HEK293 (cell line): ENCODE measurements around the gene SLC5A4.
A peak's percentile ranks its signal among the peaks of the same experiment; 100 is the strongest.
"Not testable (repeated sequence)": the region's sequence is repeated elsewhere in the genome, so short reads cannot be mapped to it uniquely, and the experiment has no call there.

Experiments
- CTCF ChIA-PET: fragments of 350-600 bp; formaldehyde crosslinking; extraction: SDS; loops from one replicate; lab custom pipeline; 2021; ENCODE audit warnings: antibody characterized with exemption; lab: Yijun Ruan, JAX
- POLR2A ChIA-PET: fragments of 300-600 bp; formaldehyde crosslinking; extraction: SDS; loops from one replicate; lab custom pipeline; 2020; ENCODE audit warnings: antibody characterized with exemption, inconsistent platforms; lab: Yijun Ruan, JAX
- H3K27ac ChIP-seq: fragments of 200-500 bp; sonication (Bioruptor generic); 2 replicates; pipeline ENCODE4 v1.5.1; 2014; ENCODE audit warnings: low read depth, low read length, control low read depth, inconsistent platforms; ENCODE audit errors: extremely low read depth
- H3K36me3 ChIP-seq, 2 experiments: fragments of 200-500 bp in 1 of 2; sonication (Bioruptor generic) in 1 of 2; 1 replicate in 1 of 2; 2 replicates in 1 of 2; pipeline ENCODE4 v1.5.1; 2014 to 2017; ENCODE audit warnings: inconsistent platforms in 2 of 2, low read length in 2 of 2; ENCODE audit not compliant: control insufficient read depth in 2 of 2, insufficient read depth in 1 of 2
- H3K4me1 ChIP-seq: fragments of 200-500 bp; sonication (Bioruptor generic); 2 replicates; pipeline ENCODE4 v1.5.1; 2014; ENCODE audit warnings: mild to moderate bottlenecking, low read length, inconsistent platforms; ENCODE audit not compliant: control insufficient read depth, insufficient read depth
- H3K4me3 ChIP-seq: 2 replicates; pipeline ENCODE4 v1.5.1; 2011; ENCODE audit warnings: low read depth, mild to moderate bottlenecking, control low read depth, low read length, moderate library complexity
- H3K9me3 ChIP-seq: fragments of 200-500 bp; sonication (Bioruptor generic); 2 replicates; pipeline ENCODE4 v1.5.1; 2014; ENCODE audit warnings: low read depth, low read length, inconsistent platforms; ENCODE audit not compliant: control insufficient read depth, insufficient read depth
- GLIS1 ChIP-seq: fragments of 450-650 bp; formaldehyde crosslinking; IDR thresholded peaks from 2 replicates; pipeline ENCODE4 v1.5.1; 2016; ENCODE audit warnings: missing biosample characterization, missing genetic modification characterization
- KLF1 ChIP-seq: fragments of 450-650 bp; formaldehyde crosslinking; IDR thresholded peaks from 2 replicates; pipeline ENCODE4 v1.5.1; 2016; ENCODE audit warnings: missing biosample characterization, missing genetic modification characterization
- KLF7 ChIP-seq: fragments of 450-650 bp; formaldehyde crosslinking; IDR thresholded peaks from 2 replicates; pipeline ENCODE4 v1.5.1; 2016; ENCODE audit warnings: missing biosample characterization, missing genetic modification characterization, borderline replicate concordance
- SCRT2 ChIP-seq: fragments of 450-650 bp; formaldehyde crosslinking; IDR thresholded peaks from 2 replicates; pipeline ENCODE4 v1.5.1; 2016; ENCODE audit warnings: missing biosample characterization, missing genetic modification characterization
- SP3 ChIP-seq: fragments of 450-650 bp; formaldehyde crosslinking; IDR thresholded peaks from 2 replicates; pipeline ENCODE4 v1.5.1; 2016; ENCODE audit warnings: missing biosample characterization, missing genetic modification characterization
- SP7 ChIP-seq: fragments of 450-650 bp; formaldehyde crosslinking; IDR thresholded peaks from 2 replicates; pipeline ENCODE4 v1.5.1; 2016; ENCODE audit warnings: missing biosample characterization, missing genetic modification characterization
- ZFP37 ChIP-seq: fragments of 450-650 bp; formaldehyde crosslinking; IDR thresholded peaks from 2 replicates; pipeline ENCODE4 v1.5.1; 2016; ENCODE audit warnings: missing biosample characterization, missing genetic modification characterization
- ZIC2 ChIP-seq: fragments of 450-650 bp; formaldehyde crosslinking; IDR thresholded peaks from 2 replicates; pipeline ENCODE4 v1.5.1; 2016; ENCODE audit warnings: missing biosample characterization, missing genetic modification characterization
- ZNF146 ChIP-seq: fragments of 450-650 bp; formaldehyde crosslinking; IDR thresholded peaks from 2 replicates; pipeline ENCODE4 v1.5.1; 2016; ENCODE audit warnings: missing biosample characterization, missing genetic modification characterization
- ZNF274 ChIP-seq, 2 experiments: fragments of 200-500 bp in 1 of 2; fragments of 450-650 bp in 1 of 2; sonication (Bioruptor generic) in 1 of 2; formaldehyde crosslinking in 1 of 2; IDR thresholded peaks; 2 replicates each; pipeline versions ENCODE4 v1.5.1 to v1.6.1; 2014 to 2016; ENCODE audit warnings: borderline replicate concordance in 1 of 2, inconsistent platforms in 1 of 2, low read length in 1 of 2, missing biosample characterization in 1 of 2, missing genetic modification characterization in 1 of 2
- ZNF366 ChIP-seq: fragments of 450-650 bp; formaldehyde crosslinking; conservative IDR thresholded peaks from 2 replicates; pipeline ENCODE4 v1.5.1; 2016; ENCODE audit warnings: missing biosample characterization, missing genetic modification characterization
- ZNF394 ChIP-seq: fragments of 450-650 bp; formaldehyde crosslinking; IDR thresholded peaks from 2 replicates; pipeline ENCODE4 v1.5.1; 2016; ENCODE audit warnings: missing biosample characterization, missing genetic modification characterization, mild to moderate bottlenecking, moderate library complexity, borderline replicate concordance
- ZNF433 ChIP-seq: fragments of 450-650 bp; formaldehyde crosslinking; IDR thresholded peaks from 2 replicates; pipeline ENCODE4 v1.5.1; 2016; ENCODE audit warnings: missing biosample characterization, missing genetic modification characterization, low read depth
- ZNF510 ChIP-seq: fragments of 450-650 bp; formaldehyde crosslinking; IDR thresholded peaks from 2 replicates; pipeline ENCODE4 v1.5.1; 2018; ENCODE audit warnings: mild to moderate bottlenecking, missing genetic modification characterization, missing biosample characterization; ENCODE audit not compliant: insufficient replicate concordance
- ZNF558 ChIP-seq: fragments of 450-650 bp; formaldehyde crosslinking; IDR thresholded peaks from 2 replicates; pipeline ENCODE4 v1.5.1; 2016; ENCODE audit warnings: missing biosample characterization, missing genetic modification characterization
- ZNF701 ChIP-seq: fragments of 450-650 bp; formaldehyde crosslinking; IDR thresholded peaks from 2 replicates; pipeline ENCODE4 v1.5.1; 2016; ENCODE audit warnings: missing biosample characterization, missing genetic modification characterization
- TF ChIP-seq, protein P1 (sequence below): fragments of 450-650 bp; formaldehyde crosslinking; IDR thresholded peaks from 2 replicates; pipeline ENCODE4 v1.5.1; 2017; ENCODE audit warnings: missing biosample characterization, mild to moderate bottlenecking, missing genetic modification characterization, moderate library complexity
- TF ChIP-seq, protein P2 (sequence below): fragments of 450-650 bp; formaldehyde crosslinking; conservative IDR thresholded peaks from 2 replicates; pipeline ENCODE4 v1.5.1; 2016; ENCODE audit warnings: low read depth, missing biosample characterization, missing genetic modification characterization
- TF ChIP-seq, protein P3 (sequence below): fragments of 450-650 bp; formaldehyde crosslinking; IDR thresholded peaks from 2 replicates; pipeline ENCODE4 v1.5.1; 2016; ENCODE audit warnings: missing biosample characterization, missing genetic modification characterization, borderline replicate concordance
- TF ChIP-seq, protein P4 (sequence below): fragments of 450-650 bp; formaldehyde crosslinking; IDR thresholded peaks from 2 replicates; pipeline ENCODE4 v1.5.1; 2016; ENCODE audit warnings: missing biosample characterization, missing genetic modification characterization

SLC5A4 gene

DNA sequence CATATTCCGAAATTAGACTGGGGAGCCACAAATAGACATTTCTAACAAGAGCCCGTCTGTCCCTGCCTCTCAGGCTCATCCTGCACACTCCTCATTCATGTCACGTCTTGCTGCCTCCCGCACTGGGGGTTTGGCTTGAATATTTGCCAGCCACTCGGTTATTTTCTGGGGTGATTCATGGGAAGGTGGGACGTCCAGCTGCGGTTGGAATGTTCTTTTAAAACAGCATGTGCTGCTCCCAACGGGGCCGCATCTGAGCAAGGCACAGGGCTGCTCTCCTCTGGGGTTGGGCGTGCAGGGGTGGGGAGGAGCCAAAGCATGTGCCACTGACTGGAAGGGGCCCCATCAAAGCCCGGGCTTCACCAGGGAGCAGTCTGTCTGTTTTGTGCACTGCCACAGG is 25.9 kb upstream of the SLC5A4 start:
- ChIA-PET CTCF (interaction anchor here (1.4 kb wide), 1 partner anchor 15 kb away, joined by 5 read pairs; no protein-coding TSS in a partner anchor), POLR2A (no interaction called here)
- Histone ChIP-seq H3K9me3 (no peaks in the 10 kb centered on the region), H3K36me3 (no peaks in the 10 kb centered on the region), H3K27ac (no peak overlapping the region), H3K4me3 (no peak overlapping the region), H3K4me1 (no peaks in the 10 kb centered on the region)
- no peak for TF ChIP-seq ZNF394 (tag by site-specific recombination)
- TF ChIP-seq GLIS1 (tag by site-specific recombination), result 0 out of 2 replicates have a peak, but pooled peaks have one; percentile 15
- TF ChIP-seq KLF7 (tag by site-specific recombination), result no peak
- TF ChIP-seq ZIC2, result peak; percentile 70
- peak; percentile 35; the same call in 1 of the 2 replicates for TF ChIP-seq SCRT2 (tag by site-specific recombination)
- TF ChIP-seq, protein P1, sequence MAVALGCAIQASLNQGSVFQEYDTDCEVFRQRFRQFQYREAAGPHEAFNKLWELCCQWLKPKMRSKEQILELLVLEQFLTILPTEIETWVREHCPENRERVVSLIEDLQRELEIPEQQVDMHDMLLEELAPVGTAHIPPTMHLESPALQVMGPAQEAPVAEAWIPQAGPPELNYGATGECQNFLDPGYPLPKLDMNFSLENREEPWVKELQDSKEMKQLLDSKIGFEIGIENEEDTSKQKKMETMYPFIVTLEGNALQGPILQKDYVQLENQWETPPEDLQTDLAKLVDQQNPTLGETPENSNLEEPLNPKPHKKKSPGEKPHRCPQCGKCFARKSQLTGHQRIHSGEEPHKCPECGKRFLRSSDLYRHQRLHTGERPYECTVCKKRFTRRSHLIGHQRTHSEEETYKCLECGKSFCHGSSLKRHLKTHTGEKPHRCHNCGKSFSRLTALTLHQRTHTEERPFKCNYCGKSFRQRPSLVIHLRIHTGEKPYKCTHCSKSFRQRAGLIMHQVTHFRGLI (tag by site-specific recombination), result peak; percentile 82

DNA sequence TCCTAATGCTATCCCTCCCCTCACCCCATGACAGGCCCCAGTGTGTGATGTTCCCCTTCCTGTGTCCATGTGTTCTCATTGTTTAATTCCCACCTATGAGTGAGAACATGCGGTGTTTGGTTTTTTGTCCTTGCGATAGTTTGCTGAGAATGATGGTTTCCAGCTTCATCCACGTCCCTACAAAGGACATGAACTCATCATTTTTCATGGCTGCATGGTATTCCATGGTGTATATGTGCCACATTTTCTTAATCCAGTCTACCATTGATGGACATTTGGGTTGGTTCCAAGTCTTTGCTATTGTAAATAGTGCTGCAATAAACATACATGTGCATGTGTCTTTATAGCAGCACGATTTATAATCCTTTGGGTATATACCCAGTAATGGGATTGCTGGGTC is 20.2 kb upstream of the SLC5A4 start:
- H3K27ac ChIP-seq, H3K4me1 ChIP-seq, POLR2A ChIA-PET, H3K4me3 ChIP-seq, H3K9me3 ChIP-seq, H3K36me3 ChIP-seq: not testable (repeated sequence)
- CTCF ChIA-PET, result interaction anchor here (1.2 to 1.3 kb wide), 2 partner anchors 9 to 104 kb away, joined by 3 to 10 read pairs; no protein-coding TSS in a partner anchor
- TF ChIP-seq ZNF146 (tag by site-specific recombination), result peak; percentile 95

DNA sequence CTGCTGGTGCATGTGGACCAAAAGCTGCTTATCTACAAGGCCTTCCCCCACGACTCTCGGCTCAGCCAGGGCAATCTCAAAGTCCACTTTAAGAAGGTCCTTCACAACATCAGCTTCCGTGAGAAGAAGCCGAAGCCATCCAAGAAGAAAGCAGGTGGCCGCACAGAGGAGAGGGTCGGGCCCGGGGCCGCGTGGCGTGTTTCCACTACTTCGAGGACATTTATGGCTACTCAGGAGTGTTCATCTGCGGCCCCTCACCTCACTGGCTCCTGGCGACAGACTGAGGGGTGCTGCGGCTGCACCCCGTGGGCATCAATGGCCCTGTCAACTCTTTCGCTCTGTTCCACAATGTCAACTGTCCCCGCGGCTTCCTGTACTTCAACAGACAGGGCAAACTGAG is 16.2 kb upstream of the SLC5A4 start:
- no peak for TF ChIP-seq ZFP37 (tag by site-specific recombination)
- no peak for TF ChIP-seq ZNF366
- TF ChIP-seq, protein P2, sequence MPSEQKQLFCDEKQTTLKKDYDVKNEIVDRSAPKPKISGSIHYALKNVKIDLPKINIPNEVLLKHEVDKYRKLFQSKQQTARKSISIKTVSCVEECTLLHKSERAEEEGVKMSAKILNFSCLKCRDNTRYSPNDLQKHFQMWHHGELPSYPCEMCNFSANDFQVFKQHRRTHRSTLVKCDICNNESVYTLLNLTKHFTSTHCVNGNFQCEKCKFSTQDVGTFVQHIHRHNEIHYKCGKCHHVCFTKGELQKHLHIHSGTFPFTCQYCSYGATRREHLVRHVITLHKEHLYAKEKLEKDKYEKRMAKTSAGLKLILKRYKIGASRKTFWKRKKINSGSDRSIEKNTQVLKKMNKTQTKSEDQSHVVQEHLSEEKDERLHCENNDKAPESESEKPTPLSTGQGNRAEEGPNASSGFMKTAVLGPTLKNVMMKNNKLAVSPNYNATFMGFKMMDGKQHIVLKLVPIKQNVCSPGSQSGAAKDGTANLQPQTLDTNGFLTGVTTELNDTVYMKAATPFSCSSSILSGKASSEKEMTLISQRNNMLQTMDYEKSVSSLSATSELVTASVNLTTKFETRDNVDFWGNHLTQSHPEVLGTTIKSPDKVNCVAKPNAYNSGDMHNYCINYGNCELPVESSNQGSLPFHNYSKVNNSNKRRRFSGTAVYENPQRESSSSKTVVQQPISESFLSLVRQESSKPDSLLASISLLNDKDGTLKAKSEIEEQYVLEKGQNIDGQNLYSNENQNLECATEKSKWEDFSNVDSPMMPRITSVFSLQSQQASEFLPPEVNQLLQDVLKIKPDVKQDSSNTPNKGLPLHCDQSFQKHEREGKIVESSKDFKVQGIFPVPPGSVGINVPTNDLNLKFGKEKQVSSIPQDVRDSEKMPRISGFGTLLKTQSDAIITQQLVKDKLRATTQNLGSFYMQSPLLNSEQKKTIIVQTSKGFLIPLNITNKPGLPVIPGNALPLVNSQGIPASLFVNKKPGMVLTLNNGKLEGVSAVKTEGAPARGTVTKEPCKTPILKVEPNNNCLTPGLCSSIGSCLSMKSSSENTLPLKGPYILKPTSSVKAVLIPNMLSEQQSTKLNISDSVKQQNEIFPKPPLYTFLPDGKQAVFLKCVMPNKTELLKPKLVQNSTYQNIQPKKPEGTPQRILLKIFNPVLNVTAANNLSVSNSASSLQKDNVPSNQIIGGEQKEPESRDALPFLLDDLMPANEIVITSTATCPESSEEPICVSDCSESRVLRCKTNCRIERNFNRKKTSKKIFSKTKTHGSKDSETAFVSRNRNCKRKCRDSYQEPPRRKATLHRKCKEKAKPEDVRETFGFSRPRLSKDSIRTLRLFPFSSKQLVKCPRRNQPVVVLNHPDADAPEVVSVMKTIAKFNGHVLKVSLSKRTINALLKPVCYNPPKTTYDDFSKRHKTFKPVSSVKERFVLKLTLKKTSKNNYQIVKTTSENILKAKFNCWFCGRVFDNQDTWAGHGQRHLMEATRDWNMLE (tag by site-specific recombination), result no peak
- TF ChIP-seq, protein P3, sequence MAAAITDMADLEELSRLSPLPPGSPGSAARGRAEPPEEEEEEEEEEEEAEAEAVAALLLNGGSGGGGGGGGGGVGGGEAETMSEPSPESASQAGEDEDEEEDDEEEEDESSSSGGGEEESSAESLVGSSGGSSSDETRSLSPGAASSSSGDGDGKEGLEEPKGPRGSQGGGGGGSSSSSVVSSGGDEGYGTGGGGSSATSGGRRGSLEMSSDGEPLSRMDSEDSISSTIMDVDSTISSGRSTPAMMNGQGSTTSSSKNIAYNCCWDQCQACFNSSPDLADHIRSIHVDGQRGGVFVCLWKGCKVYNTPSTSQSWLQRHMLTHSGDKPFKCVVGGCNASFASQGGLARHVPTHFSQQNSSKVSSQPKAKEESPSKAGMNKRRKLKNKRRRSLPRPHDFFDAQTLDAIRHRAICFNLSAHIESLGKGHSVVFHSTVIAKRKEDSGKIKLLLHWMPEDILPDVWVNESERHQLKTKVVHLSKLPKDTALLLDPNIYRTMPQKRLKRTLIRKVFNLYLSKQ (tag by site-specific recombination), result no peak
- no peak for TF ChIP-seq SP3 (tag by site-specific recombination)
- TF ChIP-seq, protein P4, sequence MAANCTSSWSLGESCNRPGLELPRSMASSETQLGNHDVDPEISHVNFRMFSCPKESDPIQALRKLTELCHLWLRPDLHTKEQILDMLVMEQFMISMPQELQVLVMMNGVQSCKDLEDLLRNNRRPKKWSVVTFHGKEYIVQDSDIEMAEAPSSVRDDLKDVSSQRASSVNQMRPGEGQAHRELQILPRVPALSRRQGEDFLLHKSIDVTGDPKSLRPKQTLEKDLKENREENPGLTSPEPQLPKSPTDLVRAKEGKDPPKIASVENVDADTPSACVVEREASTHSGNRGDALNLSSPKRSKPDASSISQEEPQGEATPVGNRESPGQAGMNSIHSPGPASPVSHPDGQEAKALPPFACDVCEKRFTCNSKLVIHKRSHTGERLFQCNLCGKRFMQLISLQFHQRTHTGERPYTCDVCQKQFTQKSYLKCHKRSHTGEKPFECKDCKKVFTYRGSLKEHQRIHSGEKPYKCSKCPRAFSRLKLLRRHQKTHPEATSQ (tag by site-specific recombination), result no peak
- TF ChIP-seq KLF1, result no peak
- TF ChIP-seq ZNF558 (tag by site-specific recombination), result no peak
- TF ChIP-seq ZNF433 (tag by site-specific recombination), result no peak
- no peak for TF ChIP-seq ZNF701
- no peak for TF ChIP-seq SP7 (tag by site-specific recombination)
- TF ChIP-seq ZNF274 (IDR thresholded peaks at IDR 0.05; ENCODE audit: low read length), result no peak
- no peak for TF ChIP-seq ZNF274 (tag by site-specific recombination; IDR thresholded peaks at IDR 0.05; ENCODE audit: borderline replicate concordance)
- TF ChIP-seq ZNF510 (tag by site-specific recombination), result no peak
- H3K4me3 ChIP-seq, result no peak overlapping the region
- peaks cover 0 to 3% of the 10 kb centered on the region in 2 experiments; a peak in 1 of 3 replicates for H3K36me3 ChIP-seq
- ChIA-PET CTCF (no interaction called here), POLR2A (no interaction called here)
- H3K27ac ChIP-seq, result no peak overlapping the region
- H3K4me1 ChIP-seq, result no peaks in the 10 kb centered on the region
- no peaks in the 10 kb centered on the region for H3K9me3 ChIP-seq
